ENCODE data around the gene ANKFY1.

ANKFY1 gene

GRCh38 chr17:4167786-4168185 lies 96.0 kb downstream of the ANKFY1 start:
- no peak overlapping the region for H3K23ac ChIP-seq (ENCODE audit: low read length)
- no peak overlapping the region for H2BK120ac ChIP-seq (ENCODE audit: insufficient read depth, low read length, poor library complexity)
- no peak overlapping the region for H3K9ac ChIP-seq (ENCODE audit: low read length)
- H3K18ac ChIP-seq (ENCODE audit: low read length): no peak overlapping the region
- no peak overlapping the region for H2BK5ac ChIP-seq (ENCODE audit: low read depth, low read length, poor library complexity)
- H3K4me2 ChIP-seq (ENCODE audit: low read length): no peak overlapping the region
- no peaks in the 10 kb centered on the region for H3K9me3 ChIP-seq (ENCODE audit: insufficient read depth, low read depth, low read length)
- H3K14ac ChIP-seq (ENCODE audit: low read length): no peak overlapping the region
- no peak overlapping the region for H3K27ac ChIP-seq (ENCODE audit: low read depth, low read length)
- no peak overlapping the region for H4K91ac ChIP-seq (ENCODE audit: low read depth, low read length)
- H4K12ac ChIP-seq (ENCODE audit: low read depth, low read length): no peak overlapping the region
- H2AFZ ChIP-seq (ENCODE audit: insufficient read depth, low read length, poor library complexity): no peak overlapping the region
- no CpG with 5 or more reads among the region's 12 CpGs for WGBS (ENCODE audit: extremely low coverage, insufficient coverage, insufficient read length)
- DNase-seq: no peak
- no peaks in the 10 kb centered on the region for H3K79me2 ChIP-seq (ENCODE audit: control insufficient read depth, insufficient read depth, low read length, poor library complexity)
- peaks cover 63 to 74% of the 10 kb centered on the region in 2 experiments for H3K36me3 ChIP-seq (ENCODE audit: control insufficient read depth in 1 of 2, insufficient read depth in 2 of 2, low read length in 2 of 2)
- H3K4ac ChIP-seq (ENCODE audit: low read depth, low read length): no peak overlapping the region
- H3K27me3 ChIP-seq (ENCODE audit: insufficient read depth, low read length): no peaks in the 10 kb centered on the region
- no peak overlapping the region for H3K4me3 ChIP-seq (ENCODE audit: low read depth, low read length)
- no peak overlapping the region for H2BK12ac ChIP-seq (ENCODE audit: low read length)
- peaks cover 6% of the 10 kb centered on the region for H3K79me1 ChIP-seq (ENCODE audit: low read length)
- no peak overlapping the region for H2AK5ac ChIP-seq (ENCODE audit: low read length)
- H3K4me1 ChIP-seq (ENCODE audit: control insufficient read depth in 1 of 2, insufficient read depth in 2 of 2, low read length in 2 of 2): peaks cover 7% of the 10 kb centered on the region in 2 experiments
- no peak overlapping the region for H4K8ac ChIP-seq (ENCODE audit: low read depth, low read length)

- no peak overlapping the region for H3K23ac ChIP-seq (ENCODE audit: low read length)
- no peak overlapping the region for H3K27ac ChIP-seq (ENCODE audit: low read depth, low read length)
- H3K18ac ChIP-seq (ENCODE audit: low read length): no peak overlapping the region
- H3K4ac ChIP-seq (ENCODE audit: low read depth, low read length): no peak overlapping the region
- peaks cover 19% of the 10 kb centered on the region in 2 experiments for H3K4me1 ChIP-seq (ENCODE audit: control insufficient read depth in 1 of 2, insufficient read depth in 2 of 2, low read length in 2 of 2)
- no peak overlapping the region for H2AFZ ChIP-seq (ENCODE audit: insufficient read depth, low read length, poor library complexity)
- no peaks in the 10 kb centered on the region for H3K27me3 ChIP-seq (ENCODE audit: insufficient read depth, low read length)
- H3K9me3 ChIP-seq (ENCODE audit: insufficient read depth, low read depth, low read length): no peaks in the 10 kb centered on the region
- H4K91ac ChIP-seq (ENCODE audit: low read depth, low read length): no peak overlapping the region
- H3K79me1 ChIP-seq (ENCODE audit: low read length): peaks cover 17% of the 10 kb centered on the region
- H3K4me2 ChIP-seq (ENCODE audit: low read length): no peak overlapping the region
- no peak for DNase-seq
- H4K12ac ChIP-seq (ENCODE audit: low read depth, low read length): no peak overlapping the region
- no peak overlapping the region for H3K9ac ChIP-seq (ENCODE audit: low read length)
- WGBS (ENCODE audit: extremely low coverage, insufficient coverage, insufficient read length): no CpG with 5 or more reads among the region's 8 CpGs
- no peak overlapping the region for H2AK5ac ChIP-seq (ENCODE audit: low read length)
- H3K36me3 ChIP-seq (ENCODE audit: control insufficient read depth in 1 of 2, insufficient read depth in 2 of 2, low read length in 2 of 2): peaks cover 52 to 63% of the 10 kb centered on the region in 2 experiments
- no peak overlapping the region for H3K14ac ChIP-seq (ENCODE audit: low read length)
- no peak overlapping the region for H3K4me3 ChIP-seq (ENCODE audit: low read depth, low read length)
- no peak overlapping the region for H2BK12ac ChIP-seq (ENCODE audit: low read length)
- H2BK120ac ChIP-seq (ENCODE audit: insufficient read depth, low read length, poor library complexity): no peak overlapping the region
- no peak overlapping the region for H2BK5ac ChIP-seq (ENCODE audit: low read depth, low read length, poor library complexity)
- H4K8ac ChIP-seq (ENCODE audit: low read depth, low read length): no peak overlapping the region
- peaks cover 2% of the 10 kb centered on the region for H3K79me2 ChIP-seq (ENCODE audit: control insufficient read depth, insufficient read depth, low read length, poor library complexity)
Observed at GRCh38 chr17:4166419-4166818, 97.4 kb downstream of the ANKFY1 start.

- H3K4me3 ChIP-seq (ENCODE audit: low read depth, low read length): no peak overlapping the region
- H3K23ac ChIP-seq (ENCODE audit: low read length): no peak overlapping the region
- no peaks in the 10 kb centered on the region for H3K9me3 ChIP-seq (ENCODE audit: insufficient read depth, low read depth, low read length)
- no peak overlapping the region for H4K91ac ChIP-seq (ENCODE audit: low read depth, low read length)
- H3K27me3 ChIP-seq (ENCODE audit: insufficient read depth, low read length): no peaks in the 10 kb centered on the region
- no peak overlapping the region for H3K4ac ChIP-seq (ENCODE audit: low read depth, low read length)
- peaks cover 26 to 27% of the 10 kb centered on the region in 2 experiments for H3K4me1 ChIP-seq (ENCODE audit: control insufficient read depth in 1 of 2, insufficient read depth in 2 of 2, low read length in 2 of 2)
- no peak overlapping the region for H3K4me2 ChIP-seq (ENCODE audit: low read length)
- H4K8ac ChIP-seq (ENCODE audit: low read depth, low read length): no peak overlapping the region
- H2AK5ac ChIP-seq (ENCODE audit: low read length): no peak overlapping the region
- H2AFZ ChIP-seq (ENCODE audit: insufficient read depth, low read length, poor library complexity): no peak overlapping the region
- no peak overlapping the region for H4K12ac ChIP-seq (ENCODE audit: low read depth, low read length)
- H3K18ac ChIP-seq (ENCODE audit: low read length): no peak overlapping the region
- DNase-seq: no peak
- WGBS (ENCODE audit: extremely low coverage, insufficient coverage, insufficient read length): no CpG with 5 or more reads among the region's 10 CpGs
- peaks cover 2% of the 10 kb centered on the region for H3K79me2 ChIP-seq (ENCODE audit: control insufficient read depth, insufficient read depth, low read length, poor library complexity)
- no peak overlapping the region for H3K9ac ChIP-seq (ENCODE audit: low read length)
- H2BK5ac ChIP-seq (ENCODE audit: low read depth, low read length, poor library complexity): no peak overlapping the region
- H3K79me1 ChIP-seq (ENCODE audit: low read length): peaks cover 22% of the 10 kb centered on the region
- H2BK12ac ChIP-seq (ENCODE audit: low read length): no peak overlapping the region
- H3K36me3 ChIP-seq (ENCODE audit: control insufficient read depth in 1 of 2, insufficient read depth in 2 of 2, low read length in 2 of 2): peaks cover 42 to 53% of the 10 kb centered on the region in 2 experiments
- H2BK120ac ChIP-seq (ENCODE audit: insufficient read depth, low read length, poor library complexity): no peak overlapping the region
- no peak overlapping the region for H3K27ac ChIP-seq (ENCODE audit: low read depth, low read length)
- H3K14ac ChIP-seq (ENCODE audit: low read length): no peak overlapping the region
Observed at GRCh38 chr17:4165301-4166010, 98.3 kb downstream of the ANKFY1 start.

GRCh38 chr17:4163951-4164350 lies 99.8 kb downstream of the ANKFY1 start:
- Histone ChIP-seq H3K36me3 (ENCODE audit: control insufficient read depth in 1 of 2, insufficient read depth in 2 of 2, low read length in 2 of 2) (peaks cover 28 to 38% of the 10 kb centered on the region in 2 experiments), H2AFZ (ENCODE audit: insufficient read depth, low read length, poor library complexity) (no peak overlapping the region), H2BK12ac (ENCODE audit: low read length) (no peak overlapping the region), H3K27ac (ENCODE audit: low read depth, low read length) (no peak overlapping the region), H2AK5ac (ENCODE audit: low read length) (no peak overlapping the region), H3K79me1 (ENCODE audit: low read length) (peaks cover 27% of the 10 kb centered on the region), H3K14ac (ENCODE audit: low read length) (no peak overlapping the region), H3K27me3 (ENCODE audit: insufficient read depth, low read length) (no peaks in the 10 kb centered on the region), H3K18ac (ENCODE audit: low read length) (no peak overlapping the region), H3K79me2 (ENCODE audit: control insufficient read depth, insufficient read depth, low read length, poor library complexity) (peaks cover 4% of the 10 kb centered on the region), H2BK5ac (ENCODE audit: low read depth, low read length, poor library complexity) (no peak overlapping the region), H3K9me3 (ENCODE audit: insufficient read depth, low read depth, low read length) (no peaks in the 10 kb centered on the region), H4K12ac (ENCODE audit: low read depth, low read length) (no peak overlapping the region), H3K4me3 (ENCODE audit: low read depth, low read length) (no peak overlapping the region), H3K23ac (ENCODE audit: low read length) (no peak overlapping the region), H3K4me1 (ENCODE audit: control insufficient read depth in 1 of 2, insufficient read depth in 2 of 2, low read length in 2 of 2) (peaks cover 33 to 34% of the 10 kb centered on the region in 2 experiments), H4K8ac (ENCODE audit: low read depth, low read length) (no peak overlapping the region), H3K4ac (ENCODE audit: low read depth, low read length) (no peak overlapping the region), H2BK120ac (ENCODE audit: insufficient read depth, low read length, poor library complexity) (no peak overlapping the region), H4K91ac (ENCODE audit: low read depth, low read length) (peak overlapping the region; percentile 23), H3K9ac (ENCODE audit: low read length) (no peak overlapping the region), H3K4me2 (ENCODE audit: low read length) (no peak overlapping the region)
- peak in 1 of 2 donors; percentile 33 for DNase-seq
- WGBS (ENCODE audit: extremely low coverage, insufficient coverage, insufficient read length): no CpG with 5 or more reads among the region's 6 CpGs

Measured in trophoblast cell (in vitro differentiated cells and primary cell).